HEK293T (cell line): ENCODE measurements around the gene TUBG2.

Source experiments
- BHLHE40 ChIP-seq: fragments of 450-650 bp; IDR thresholded peaks from 2 replicates; pipeline ENCODE4 v1.6.1; 2016; ENCODE audit warnings: mild to moderate bottlenecking, moderate library complexity, borderline replicate concordance
- CTBP1 ChIP-seq: fragments of 450-650 bp; IDR thresholded peaks from 2 replicates; pipeline ENCODE4 v1.6.1; 2016; ENCODE audit warnings: borderline replicate concordance
- ELF4 ChIP-seq: fragments of 450-650 bp; IDR thresholded peaks from 2 replicates; pipeline ENCODE4 v1.6.1; 2017; ENCODE audit warnings: antibody characterized with exemption
- FOXA1 ChIP-seq: fragments of 450-650 bp; IDR thresholded peaks from 2 replicates; pipeline ENCODE4 v1.6.1; 2016; ENCODE audit warnings: mild to moderate bottlenecking
- FOXM1 ChIP-seq: fragments of 450-650 bp; IDR thresholded peaks from 2 replicates; pipeline ENCODE4 v1.6.1; 2017; ENCODE audit warnings: mild to moderate bottlenecking, borderline replicate concordance
- NFRKB ChIP-seq: fragments of 450-650 bp; IDR thresholded peaks from 2 replicates; pipeline ENCODE4 v1.6.1; 2016; ENCODE audit warnings: mild to moderate bottlenecking, moderate library complexity
- PKNOX1 ChIP-seq: fragments of 450-650 bp; IDR thresholded peaks from 2 replicates; pipeline ENCODE4 v1.6.1; 2016
- SP1 ChIP-seq: fragments of 450-650 bp; IDR thresholded peaks from 2 replicates; pipeline ENCODE4 v1.6.1; 2017
- SUZ12 ChIP-seq: fragments of 450-650 bp; IDR thresholded peaks from 2 replicates; pipeline ENCODE4 v1.6.1; 2016; ENCODE audit warnings: mild to moderate bottlenecking
- TARDBP ChIP-seq: fragments of 450-650 bp; IDR thresholded peaks from 2 replicates; pipeline ENCODE4 v1.6.1; 2016
- ZNF384 ChIP-seq: fragments of 450-650 bp; IDR thresholded peaks from 2 replicates; pipeline ENCODE4 v1.6.1; 2016

- TF ChIP-seq SP1 (no peak), TARDBP (no peak), ELF4 (no peak), FOXM1 (no peak; the same call in 1 of the 2 replicates), BHLHE40 (no peak), NFRKB (no peak), PKNOX1 (no peak), CTBP1 (no peak), ZNF384 (no peak), SUZ12 (no peak), FOXA1 (no peak)
These were observed 17.4 kb downstream of the TUBG2 start, which contains the start of gene PLEKHH3 for GRCh38 chr17:42676424-42677011.
